ENCODE results near the gene PPM1M.

PPM1M gene

GRCh38 chr3:52297242-52298148, 51.9 kb downstream of the PPM1M start:
- DNase-seq: no peak

GRCh38 chr3:52298149-52299098, 52.9 kb downstream of the PPM1M start:
- DNase-seq: no peak

- DNase-seq: no peak
Measured at GRCh38 chr3:52299247-52299878, 53.8 kb downstream of the PPM1M start.

Data from fibroblast of skin of abdomen (primary cell).